ENCODE measurements around the gene ZNF766. TPM values are rescaled to one million over a fixed set of nuclear protein-coding genes. Genes with fewer than 3 reads are reported as not detected.
"Not testable (repeated sequence)": the region's sequence is repeated elsewhere in the genome, so short reads cannot be mapped to it uniquely, and the experiment has no call there.

The ZNF766 gene
- total RNA-seq, 5 donors from 2014 or later (not counting 1 experiment from before 2014, with no cell fraction given) = 40.3 to 46.6 (median 42.0) TPM

DNA sequence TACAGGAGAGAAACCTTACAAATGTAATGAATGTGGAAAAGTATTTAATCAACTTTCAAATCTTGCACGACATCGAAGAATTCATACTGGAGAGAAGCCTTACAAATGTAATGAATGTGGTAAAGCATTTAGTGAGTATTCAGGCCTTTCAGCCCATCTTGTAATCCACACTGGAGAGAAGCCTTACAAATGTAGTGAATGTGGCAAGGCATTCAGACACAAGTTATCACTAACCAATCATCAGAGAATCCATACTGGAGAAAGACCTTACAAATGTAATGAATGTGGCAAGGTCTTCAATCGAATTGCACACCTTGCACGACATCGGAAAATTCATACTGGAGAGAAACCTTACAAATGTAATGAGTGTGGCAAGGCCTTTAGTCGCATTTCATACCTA lies 53.0 kb downstream of the ZNF766 start:
- ATAC-seq (replicated peaks in 1 of 4) (no peak), DNase-seq (no peak)
- Histone ChIP-seq H3K27ac (ENCODE audit: low read length) (no peak overlapping the region), H3K9me3 (peaks cover 42% of the 10 kb centered on the region), H3K4me3 (ENCODE audit: control insufficient read depth in 1 of 2, extremely low read depth in 1 of 2, low read length in 1 of 2) (no peak overlapping the region), H3K4me1 (ENCODE audit: control insufficient read depth in 1 of 2, extremely low read depth in 1 of 2, insufficient read depth in 2 of 2, low read length in 2 of 2) (no peaks in the 10 kb centered on the region), H3K36me3 (ENCODE audit: control insufficient read depth in 2 of 2, extremely low read depth in 1 of 2, insufficient read depth in 1 of 2, low read length in 1 of 2) (peaks cover 31 to 51% of the 10 kb centered on the region in 2 donors), H3K27me3 (replicated peaks in 1 of 2; ENCODE audit: control insufficient read depth in 2 of 2, extremely low read depth in 1 of 2, insufficient read depth in 2 of 2, low read length in 1 of 2) (no peaks in the 10 kb centered on the region)
- Mint-ChIP-seq H3K27me3 (no peaks in the 10 kb centered on the region), H3K27ac (no peak overlapping the region), H3K9me3 (peaks cover 16 to 71% (median 64%) of the 10 kb centered on the region in 3 donors), H3K4me3 (no peak overlapping the region), H3K4me1 (peaks cover 0 to 2% (median 0%) of the 10 kb centered on the region in 3 donors), H3K36me3 (peaks cover 74% of the 10 kb centered on the region)
- ChIA-PET POLR2A (no interaction called here), CTCF (no interaction called here)
- no CpG with 5 or more reads among the region's 6 CpGs for WGBS (ENCODE audit: insufficient coverage)

DNA sequence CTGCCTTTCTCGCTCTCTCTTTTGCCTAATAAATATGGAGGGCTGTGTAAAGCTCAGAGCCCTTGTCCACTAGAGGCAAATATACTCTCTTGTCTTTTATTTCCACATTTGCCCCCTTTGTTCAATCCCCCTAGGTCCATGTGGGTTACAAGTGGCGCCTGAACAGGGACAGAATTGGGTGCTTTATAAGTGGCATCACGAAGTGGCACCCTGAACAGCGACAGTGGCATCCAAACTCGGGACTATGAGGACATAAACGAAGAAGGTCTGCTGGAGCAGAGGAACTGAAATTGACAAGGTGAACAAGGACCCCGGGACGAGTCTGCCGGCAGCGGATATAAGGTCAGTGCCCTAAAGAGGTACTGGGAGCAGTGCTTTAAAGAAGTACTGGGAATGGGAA lies 62.4 kb downstream of the ZNF766 start:
- no peak overlapping the region for H3K27ac Mint-ChIP-seq
- H3K27me3 Mint-ChIP-seq = no peaks in the 10 kb centered on the region
- peaks cover 0 to 48% (median 34%) of the 10 kb centered on the region in 3 donors for H3K9me3 Mint-ChIP-seq
- H3K4me3 ChIP-seq (ENCODE audit: control insufficient read depth in 1 of 2, extremely low read depth in 1 of 2, low read length in 1 of 2) = peak overlapping the region in 1 of 2 donors; percentile 8
- DNase-seq (peak in 1 of 35 experiments; percentile 10), ATAC-seq (replicated peaks in 1 of 4) (no peak)
- H3K27ac ChIP-seq (ENCODE audit: low read length) = no peak overlapping the region
- 92% methylated on average over 8 of the region's 10 CpGs for WGBS (ENCODE audit: insufficient coverage)
- H3K4me1 ChIP-seq (ENCODE audit: control insufficient read depth in 1 of 2, extremely low read depth in 1 of 2, insufficient read depth in 2 of 2, low read length in 2 of 2) = peaks cover 0 to 11% of the 10 kb centered on the region in 2 experiments
- H3K36me3 ChIP-seq (ENCODE audit: control insufficient read depth in 2 of 2, extremely low read depth in 1 of 2, insufficient read depth in 1 of 2, low read length in 1 of 2) = no peaks in the 10 kb centered on the region
- POLR2A ChIA-PET = no interaction called here
- H3K4me1 Mint-ChIP-seq = peaks cover 7 to 9% (median 9%) of the 10 kb centered on the region in 3 donors
- peaks cover 0 to 8% of the 10 kb centered on the region in 2 experiments for H3K27me3 ChIP-seq (replicated peaks in 1 of 2; ENCODE audit: control insufficient read depth in 2 of 2, extremely low read depth in 1 of 2, insufficient read depth in 2 of 2, low read length in 1 of 2)
- CTCF ChIA-PET = interaction anchor here in 1 of 2 donors (0.6 kb wide), 1 partner anchor 146 kb away, joined by 3 read pairs; no protein-coding TSS in a partner anchor
- H3K4me3 Mint-ChIP-seq = no peak overlapping the region
- H3K36me3 Mint-ChIP-seq = peaks cover 26% of the 10 kb centered on the region
- H3K9me3 ChIP-seq = peaks cover 8% of the 10 kb centered on the region

DNA sequence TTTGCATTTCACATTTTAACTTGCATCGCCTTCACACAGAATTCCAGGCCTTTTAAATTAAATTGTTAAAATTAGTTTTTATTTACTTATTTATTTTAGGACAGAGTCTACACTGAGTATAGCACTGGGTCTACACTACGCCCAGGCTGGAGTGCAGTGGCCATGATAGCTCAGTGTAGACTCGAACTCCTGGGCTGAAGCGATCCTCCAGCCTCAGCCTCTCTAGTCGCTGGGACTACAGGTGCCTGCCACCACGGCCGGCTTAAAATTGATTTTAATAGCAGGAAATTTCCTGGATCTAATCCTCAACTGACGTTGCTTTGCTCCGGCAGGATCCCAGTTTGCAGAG lies 66.4 kb downstream of the ZNF766 start:
- peak overlapping the region; percentile 91 to 96 (median 95) for H3K4me3 Mint-ChIP-seq
- ChIA-PET CTCF (interaction anchor here in 1 of 2 donors (0.6 kb wide), 1 partner anchor 531 kb away, joined by 3 read pairs; no protein-coding TSS in a partner anchor), POLR2A (no interaction called here)
- 61% methylated on average over 8 of the region's 9 CpGs for WGBS (ENCODE audit: insufficient coverage)
- peaks cover 44% of the 10 kb centered on the region for H3K36me3 Mint-ChIP-seq
- no peaks in the 10 kb centered on the region for H3K27me3 Mint-ChIP-seq
- Histone ChIP-seq H3K9me3 (peaks cover 5% of the 10 kb centered on the region), H3K36me3 (ENCODE audit: control insufficient read depth in 2 of 2, extremely low read depth in 1 of 2, insufficient read depth in 1 of 2, low read length in 1 of 2) (no peaks in the 10 kb centered on the region), H3K4me3 (ENCODE audit: control insufficient read depth in 1 of 2, extremely low read depth in 1 of 2, low read length in 1 of 2) (peak overlapping the region; percentile 78 to 87), H3K4me1 (ENCODE audit: control insufficient read depth in 1 of 2, extremely low read depth in 1 of 2, insufficient read depth in 2 of 2, low read length in 2 of 2) (peaks cover 0 to 16% of the 10 kb centered on the region in 2 experiments), H3K27me3 (replicated peaks in 1 of 2; ENCODE audit: control insufficient read depth in 2 of 2, extremely low read depth in 1 of 2, insufficient read depth in 2 of 2, low read length in 1 of 2) (peaks cover 0 to 8% of the 10 kb centered on the region in 2 experiments), H3K27ac (ENCODE audit: low read length) (peak overlapping the region; percentile 81)
- peaks cover 13 to 18% (median 17%) of the 10 kb centered on the region in 3 donors for H3K4me1 Mint-ChIP-seq
- DNase-seq = peak in 2 of 35 experiments; percentile 0 to 2
- H3K9me3 Mint-ChIP-seq = peaks cover 5 to 42% (median 26%) of the 10 kb centered on the region in 3 donors
- peak overlapping the region; percentile 92 to 95 for H3K27ac Mint-ChIP-seq
- ATAC-seq (replicated peaks in 1 of 4) = peak in 1 of 4 experiments; percentile 10

DNA sequence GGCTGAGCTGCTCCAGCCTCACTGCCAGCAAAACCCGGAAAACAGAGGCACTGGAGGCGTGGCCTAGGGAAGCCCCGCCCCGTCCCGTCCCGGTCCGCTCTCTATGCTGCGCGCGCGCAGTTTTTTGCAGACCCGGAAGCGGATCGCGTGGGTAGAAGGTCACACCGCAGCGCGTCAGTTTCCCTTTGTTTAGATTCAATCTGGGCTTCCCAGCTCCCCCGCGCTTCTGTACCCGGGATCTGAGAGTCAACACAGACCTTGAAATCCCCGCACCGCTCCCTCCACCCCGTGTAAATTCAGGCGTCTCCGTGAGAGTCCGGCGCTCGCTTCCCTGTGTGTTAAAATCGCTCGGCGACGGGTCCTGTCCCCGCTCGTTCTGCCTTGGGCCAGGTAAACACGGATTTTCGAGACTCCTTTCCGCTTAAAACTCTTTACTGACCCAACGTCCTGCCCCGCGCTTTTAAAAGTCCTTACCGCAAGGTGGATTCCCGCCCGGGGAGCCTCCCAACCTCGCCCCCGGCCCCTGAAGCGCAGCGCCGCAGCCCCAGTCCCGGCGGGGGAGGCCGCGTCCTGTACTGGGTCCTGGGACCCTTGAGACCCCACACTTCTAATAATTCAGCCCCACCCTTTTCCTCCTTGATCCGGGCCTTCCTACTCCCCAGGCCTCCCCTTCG lies 66.9 kb downstream of the ZNF766 start, which contains the start of gene ZNF610:
ZNF610 (plus strand) TSS at position 127 of the 674 bp plus-strand sequence. CDS start 12,930 bp downstream, outside the sequence.
- Mint-ChIP-seq H3K27me3 (no peaks in the 10 kb centered on the region), H3K9me3 (peaks cover 5 to 37% (median 23%) of the 10 kb centered on the region in 3 donors), H3K4me3 (peak within 1 kb of the TSS; percentile 91 to 96 (median 95)), H3K36me3 (peaks cover 44% of the 10 kb centered on the region), H3K4me1 (peaks cover 13 to 18% (median 17%) of the 10 kb centered on the region in 3 donors), H3K27ac (peak within 1 kb of the TSS; percentile 92 to 95)
- Histone ChIP-seq H3K4me1 (ENCODE audit: control insufficient read depth in 1 of 2, extremely low read depth in 1 of 2, insufficient read depth in 2 of 2, low read length in 2 of 2) (peaks cover 0 to 16% of the 10 kb centered on the region in 2 experiments), H3K9me3 (peaks cover 5% of the 10 kb centered on the region), H3K27me3 (replicated peaks in 1 of 2; ENCODE audit: control insufficient read depth in 2 of 2, extremely low read depth in 1 of 2, insufficient read depth in 2 of 2, low read length in 1 of 2) (peaks cover 0 to 8% of the 10 kb centered on the region in 2 experiments), H3K4me3 (ENCODE audit: control insufficient read depth in 1 of 2, extremely low read depth in 1 of 2, low read length in 1 of 2) (peak within 1 kb of the TSS; percentile 78 to 87), H3K27ac (ENCODE audit: low read length) (peak within 1 kb of the TSS; percentile 81), H3K36me3 (ENCODE audit: control insufficient read depth in 2 of 2, extremely low read depth in 1 of 2, insufficient read depth in 1 of 2, low read length in 1 of 2) (no peaks in the 10 kb centered on the region)
- WGBS (ENCODE audit: insufficient coverage) = 3% methylated on average over 54 of the region's 55 CpGs
- ChIA-PET CTCF (interaction anchor here in 1 of 2 donors (0.6 kb wide), 1 partner anchor 530 kb away, joined by 3 read pairs; no protein-coding TSS in a partner anchor), POLR2A (no interaction called here)
- peak; percentile 95 to 98 (median 96) for ATAC-seq (replicated peaks in 1 of 4)
- peak; percentile 68 to 89 (median 82) for DNase-seq

DNA sequence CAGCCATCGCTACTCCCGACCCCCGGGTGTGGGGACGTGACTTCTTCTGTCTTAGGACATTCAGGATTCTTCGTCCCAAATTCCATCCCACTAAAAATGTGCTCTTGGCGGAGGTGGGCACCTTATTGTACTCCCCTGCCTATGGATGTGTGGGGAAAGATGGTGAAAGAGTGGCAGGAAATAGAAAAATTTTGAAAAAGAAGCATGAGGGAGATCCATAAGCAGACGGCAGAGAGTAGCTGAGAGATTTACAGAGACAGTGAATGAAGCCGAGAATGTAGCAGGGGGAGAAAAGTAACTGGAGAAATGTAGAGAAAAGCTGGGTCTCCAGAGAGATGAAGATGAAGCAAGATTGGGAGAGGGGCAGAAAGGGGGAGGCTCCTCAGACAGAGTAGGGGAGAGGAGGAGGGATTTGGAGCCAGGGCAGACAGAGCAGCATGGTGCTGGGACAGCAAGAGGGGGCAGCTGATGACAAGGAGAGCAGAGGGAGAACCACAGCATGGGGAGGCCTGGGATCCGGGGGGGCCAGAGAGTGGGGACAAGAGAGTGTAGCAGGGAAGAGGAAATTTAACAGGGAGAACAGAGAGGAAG lies 67.5 kb downstream of the ZNF766 start:
- Mint-ChIP-seq H3K27me3 (no peaks in the 10 kb centered on the region), H3K36me3 (peaks cover 41% of the 10 kb centered on the region), H3K4me1 (peaks cover 13 to 18% (median 17%) of the 10 kb centered on the region in 3 donors), H3K27ac (peak overlapping the region; percentile 83 to 95), H3K4me3 (peak overlapping the region; percentile 91 to 96 (median 95)), H3K9me3 (peaks cover 5 to 33% (median 19%) of the 10 kb centered on the region in 3 donors)
- H3K27ac ChIP-seq (ENCODE audit: low read length) = peak overlapping the region; percentile 81
- H3K36me3 ChIP-seq (ENCODE audit: control insufficient read depth in 2 of 2, extremely low read depth in 1 of 2, insufficient read depth in 1 of 2, low read length in 1 of 2) = no peaks in the 10 kb centered on the region
- 25% methylated on average over 4 of the region's 9 CpGs for WGBS (ENCODE audit: insufficient coverage)
- H3K27me3 ChIP-seq (replicated peaks in 1 of 2; ENCODE audit: control insufficient read depth in 2 of 2, extremely low read depth in 1 of 2, insufficient read depth in 2 of 2, low read length in 1 of 2) = peaks cover 0 to 8% of the 10 kb centered on the region in 2 experiments
- peaks cover 2% of the 10 kb centered on the region for H3K9me3 ChIP-seq
- peak overlapping the region; percentile 78 to 87 for H3K4me3 ChIP-seq (ENCODE audit: control insufficient read depth in 1 of 2, extremely low read depth in 1 of 2, low read length in 1 of 2)
- ATAC-seq (replicated peaks in 1 of 4) (no peak), DNase-seq (no peak)
- ChIA-PET CTCF (no interaction called here), POLR2A (no interaction called here)
- peaks cover 0 to 16% of the 10 kb centered on the region in 2 experiments for H3K4me1 ChIP-seq (ENCODE audit: control insufficient read depth in 1 of 2, extremely low read depth in 1 of 2, insufficient read depth in 2 of 2, low read length in 2 of 2)

DNA sequence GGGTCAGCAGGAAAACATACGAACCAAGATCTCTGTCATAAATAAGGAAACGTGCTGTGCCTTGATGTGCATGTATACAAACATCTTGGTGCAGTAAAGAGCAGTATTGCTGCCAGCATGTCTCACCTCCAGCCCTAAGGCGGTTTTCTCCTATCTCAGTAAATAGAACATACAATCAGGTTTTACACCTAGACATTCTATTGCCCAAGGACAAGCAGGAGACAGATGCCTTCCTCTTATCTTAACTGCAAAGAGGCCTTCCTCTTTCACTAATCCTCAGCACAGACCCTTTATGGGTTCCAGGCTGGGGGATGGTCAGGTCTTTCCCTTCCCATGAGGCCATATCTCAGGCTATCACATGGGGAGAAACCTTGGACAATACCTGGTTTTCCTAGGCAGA lies 69.6 kb downstream of the ZNF766 start:
- H3K36me3 ChIP-seq (ENCODE audit: control insufficient read depth in 2 of 2, extremely low read depth in 1 of 2, insufficient read depth in 1 of 2, low read length in 1 of 2); CTCF ChIA-PET; H3K4me3 ChIP-seq (ENCODE audit: control insufficient read depth in 1 of 2, extremely low read depth in 1 of 2, low read length in 1 of 2); ATAC-seq (replicated peaks in 1 of 4); H3K27me3 ChIP-seq (replicated peaks in 1 of 2; ENCODE audit: control insufficient read depth in 2 of 2, extremely low read depth in 1 of 2, insufficient read depth in 2 of 2, low read length in 1 of 2); H3K27me3 Mint-ChIP-seq; H3K27ac ChIP-seq (ENCODE audit: low read length); POLR2A ChIA-PET; DNase-seq; H3K4me3 Mint-ChIP-seq; H3K9me3 ChIP-seq; H3K27ac Mint-ChIP-seq: not testable (repeated sequence)
- H3K36me3 Mint-ChIP-seq = peaks cover 27% of the 10 kb centered on the region
- H3K4me1 Mint-ChIP-seq = peaks cover 13 to 19% (median 18%) of the 10 kb centered on the region in 3 donors
- WGBS (ENCODE audit: insufficient coverage) = 100% methylated on average over 2 of the region's 3 CpGs
- peaks cover 0 to 16% of the 10 kb centered on the region in 2 experiments for H3K4me1 ChIP-seq (ENCODE audit: control insufficient read depth in 1 of 2, extremely low read depth in 1 of 2, insufficient read depth in 2 of 2, low read length in 2 of 2)
- H3K9me3 Mint-ChIP-seq = peaks cover 5 to 15% (median 11%) of the 10 kb centered on the region in 3 donors
